GM13976 (cell line): ENCODE measurements around the gene COPS9.
A peak's percentile ranks its signal among the peaks of the same experiment; 100 is the strongest.

Experiments used
- DNase-seq: peaks from one replicate; pipeline ENCODE4 v3.0.0; 2012; ENCODE audit warnings: low spot score
- in situ Hi-C: fragments of 300-500 bp; cut with MboI; formaldehyde crosslinking; loops from one replicate; pipeline ENCODE4 v1.12.0; 2022; ENCODE audit warnings: low sequenced_read_pairs, mixed read lengths, inconsistent platforms; ENCODE audit not compliant: unreplicated experiment
- TF ChIP-seq, protein P1 (sequence below): IDR thresholded peaks from 2 replicates; pipeline ENCODE4 v1.5.1; 2012; ENCODE audit warnings: borderline replicate concordance, mild to moderate bottlenecking; ENCODE audit not compliant: insufficient read depth; ENCODE audit errors: extremely low read depth, missing control alignments, control extremely low read depth

Gene COPS9

GRCh38 chr2:240144649-240145261 is 8.7 kb upstream of the COPS9 start:
- in situ Hi-C loops: no loop called here

DNA sequence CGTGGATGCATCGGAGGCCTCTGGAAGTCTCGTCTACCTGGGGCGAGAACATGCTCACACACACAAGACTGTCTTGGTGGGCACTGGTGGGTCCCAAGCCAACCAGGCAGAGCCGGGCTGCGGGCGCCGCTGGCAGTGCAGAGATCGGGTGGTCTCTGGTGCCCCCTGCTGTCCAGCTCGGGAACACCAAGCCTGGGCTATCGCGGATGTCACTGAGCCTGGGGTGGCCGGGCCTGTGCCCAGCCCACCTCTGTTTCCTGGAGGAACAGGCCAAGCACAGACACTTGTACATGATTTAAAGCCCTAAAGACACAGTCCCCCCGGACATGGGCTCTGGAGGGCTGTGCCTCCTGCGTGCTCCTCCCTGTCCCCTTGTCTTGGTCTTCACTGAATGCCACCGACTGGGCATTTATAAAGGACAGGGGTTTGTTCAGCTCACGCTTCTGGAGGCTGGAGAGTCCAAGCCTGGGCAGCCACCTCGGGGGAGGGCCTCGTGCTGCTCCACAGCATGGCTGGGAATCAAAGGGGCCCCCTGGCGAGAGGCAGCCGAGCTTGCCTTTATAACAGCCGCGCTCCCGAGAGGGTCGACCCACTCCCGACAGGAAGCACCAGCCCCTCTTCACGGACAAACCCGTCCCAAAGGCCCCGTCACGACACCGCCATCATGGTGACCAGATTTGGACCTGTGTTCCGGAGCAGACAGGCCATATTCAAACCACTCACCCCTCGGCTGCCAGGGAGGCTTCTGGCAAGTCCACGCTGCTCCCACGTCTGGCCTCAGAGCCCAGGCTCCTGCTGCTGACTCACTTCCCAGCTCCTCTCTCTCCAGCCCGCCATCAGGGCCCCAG is 7.9 kb upstream of the COPS9 start:
- TF ChIP-seq, protein P1, sequence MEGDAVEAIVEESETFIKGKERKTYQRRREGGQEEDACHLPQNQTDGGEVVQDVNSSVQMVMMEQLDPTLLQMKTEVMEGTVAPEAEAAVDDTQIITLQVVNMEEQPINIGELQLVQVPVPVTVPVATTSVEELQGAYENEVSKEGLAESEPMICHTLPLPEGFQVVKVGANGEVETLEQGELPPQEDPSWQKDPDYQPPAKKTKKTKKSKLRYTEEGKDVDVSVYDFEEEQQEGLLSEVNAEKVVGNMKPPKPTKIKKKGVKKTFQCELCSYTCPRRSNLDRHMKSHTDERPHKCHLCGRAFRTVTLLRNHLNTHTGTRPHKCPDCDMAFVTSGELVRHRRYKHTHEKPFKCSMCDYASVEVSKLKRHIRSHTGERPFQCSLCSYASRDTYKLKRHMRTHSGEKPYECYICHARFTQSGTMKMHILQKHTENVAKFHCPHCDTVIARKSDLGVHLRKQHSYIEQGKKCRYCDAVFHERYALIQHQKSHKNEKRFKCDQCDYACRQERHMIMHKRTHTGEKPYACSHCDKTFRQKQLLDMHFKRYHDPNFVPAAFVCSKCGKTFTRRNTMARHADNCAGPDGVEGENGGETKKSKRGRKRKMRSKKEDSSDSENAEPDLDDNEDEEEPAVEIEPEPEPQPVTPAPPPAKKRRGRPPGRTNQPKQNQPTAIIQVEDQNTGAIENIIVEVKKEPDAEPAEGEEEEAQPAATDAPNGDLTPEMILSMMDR: peak; percentile 94
- in situ Hi-C loops: no loop called here

More at GRCh38 chr2:240144649-240145261, 8.7 kb upstream of the COPS9 start:
- TF ChIP-seq, protein P1: no peak
- DNase-seq: no peak

DNA sequence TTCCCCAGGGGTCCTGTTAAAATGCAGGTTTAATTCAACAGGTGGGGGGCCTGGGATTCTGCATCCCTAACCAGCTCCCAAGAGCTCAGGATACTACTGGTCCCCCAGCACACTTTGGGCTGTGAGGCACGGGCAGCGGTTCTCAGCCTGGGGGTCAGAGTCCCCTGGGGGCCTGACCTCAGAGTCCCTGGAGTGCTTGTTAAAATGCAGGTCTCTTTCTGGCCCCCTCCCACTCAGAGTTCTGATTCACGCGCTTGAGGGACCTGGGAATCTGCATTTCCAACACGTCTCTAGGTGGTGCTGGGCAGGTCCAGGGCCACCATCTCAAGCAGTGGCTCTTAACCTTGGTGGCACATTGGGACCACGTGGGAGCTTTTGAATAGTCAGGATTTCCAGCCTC is 7.2 kb upstream of the COPS9 start:
- no peak for DNase-seq
- in situ Hi-C loops: no loop called here
- TF ChIP-seq, protein P1: no peak

More for the DNA sequence above, 7.9 kb upstream of the COPS9 start:
- peak; percentile 91 for DNase-seq

DNA sequence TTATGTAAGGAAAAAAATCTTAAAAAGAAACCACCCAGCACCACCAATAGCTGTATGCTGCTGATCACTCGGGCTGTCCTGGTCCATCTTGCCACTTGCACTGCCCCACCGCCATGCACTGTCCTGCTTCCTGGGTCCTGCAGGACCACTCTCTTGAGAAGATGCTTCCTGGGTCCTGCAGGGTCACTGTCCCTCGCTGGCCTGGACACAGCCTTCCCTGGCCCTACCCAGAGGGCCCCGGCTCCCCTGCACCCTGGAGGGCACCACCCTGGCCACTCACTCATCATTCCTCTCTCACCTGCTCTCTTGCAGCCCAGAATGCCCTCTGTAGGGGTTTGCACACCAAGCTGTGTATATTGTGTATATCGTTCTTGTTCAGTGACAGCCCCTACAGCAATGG is 6.8 kb upstream of the COPS9 start:
- no peak for DNase-seq
- in situ Hi-C loops: no loop called here
- TF ChIP-seq, protein P1: no peak

GRCh38 chr2:240142256-240142775 is 6.2 kb upstream of the COPS9 start:
- no peak for DNase-seq
- TF ChIP-seq, protein P1: no peak
- in situ Hi-C loops: no loop called here

- TF ChIP-seq, protein P1: no peak
- in situ Hi-C loops: no loop called here
- no peak for DNase-seq
Observed at GRCh38 chr2:240141736-240142135, 5.6 kb upstream of the COPS9 start.
